Gastrocnemius medialis (tissue), 4 donors: ENCODE results near the gene NR1H2.

ENCODE experiments used
- POLR2A ChIP-seq, 2 donors: fragments of 450-650 bp; IDR thresholded peaks; one replicate each; pipeline ENCODE4 v1.6.1; 2017; ENCODE audit warnings: antibody characterized with exemption in 2 of 2, mild to moderate bottlenecking in 2 of 2, moderate library complexity in 2 of 2
- TF ChIP-seq, protein P1 (sequence below), 5 experiments: fragments of 450-650 bp in 3 of 5; fragments of 200-600 bp in 2 of 5; sonication (generic) in 2 of 5; IDR thresholded peaks in 4 of 5; conservative IDR thresholded peaks in 1 of 5; 1 replicate in 4 of 5; 2 replicates in 1 of 5; pipeline ENCODE4 v1.5.1; 2016 to 2019; ENCODE audit warnings: antibody characterized with exemption in 5 of 5, mild to moderate bottlenecking in 3 of 5, moderate library complexity in 3 of 5

DNA sequence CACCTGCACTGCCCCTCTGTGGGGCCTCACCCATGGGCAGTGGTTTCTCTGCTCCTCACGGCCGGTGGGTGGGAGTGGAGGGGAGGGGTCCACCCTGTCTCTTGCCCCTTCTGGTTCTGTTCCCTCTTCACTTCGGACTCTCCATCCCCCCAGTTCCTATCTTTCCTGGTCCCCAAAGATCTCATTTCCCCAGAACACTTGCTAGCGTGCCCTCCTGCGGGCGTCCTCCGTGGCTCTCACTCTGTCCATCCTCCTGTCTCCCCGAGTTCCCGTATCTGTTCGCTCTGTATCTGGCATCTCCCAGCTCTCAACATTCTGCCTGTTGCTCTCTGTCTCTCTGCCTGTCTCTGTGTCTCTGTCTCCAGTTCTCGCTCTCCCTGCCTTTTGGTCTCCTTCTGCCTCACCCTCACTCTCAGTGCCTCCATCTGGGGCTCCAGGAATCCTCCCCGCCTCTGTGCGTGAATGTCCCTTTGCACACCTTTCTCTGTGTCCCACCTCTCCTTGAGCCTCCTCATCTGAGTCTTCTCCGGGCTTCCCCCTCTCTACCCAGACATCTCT is 42.8 kb downstream of the NR1H2 start:
- TF ChIP-seq, protein P1, sequence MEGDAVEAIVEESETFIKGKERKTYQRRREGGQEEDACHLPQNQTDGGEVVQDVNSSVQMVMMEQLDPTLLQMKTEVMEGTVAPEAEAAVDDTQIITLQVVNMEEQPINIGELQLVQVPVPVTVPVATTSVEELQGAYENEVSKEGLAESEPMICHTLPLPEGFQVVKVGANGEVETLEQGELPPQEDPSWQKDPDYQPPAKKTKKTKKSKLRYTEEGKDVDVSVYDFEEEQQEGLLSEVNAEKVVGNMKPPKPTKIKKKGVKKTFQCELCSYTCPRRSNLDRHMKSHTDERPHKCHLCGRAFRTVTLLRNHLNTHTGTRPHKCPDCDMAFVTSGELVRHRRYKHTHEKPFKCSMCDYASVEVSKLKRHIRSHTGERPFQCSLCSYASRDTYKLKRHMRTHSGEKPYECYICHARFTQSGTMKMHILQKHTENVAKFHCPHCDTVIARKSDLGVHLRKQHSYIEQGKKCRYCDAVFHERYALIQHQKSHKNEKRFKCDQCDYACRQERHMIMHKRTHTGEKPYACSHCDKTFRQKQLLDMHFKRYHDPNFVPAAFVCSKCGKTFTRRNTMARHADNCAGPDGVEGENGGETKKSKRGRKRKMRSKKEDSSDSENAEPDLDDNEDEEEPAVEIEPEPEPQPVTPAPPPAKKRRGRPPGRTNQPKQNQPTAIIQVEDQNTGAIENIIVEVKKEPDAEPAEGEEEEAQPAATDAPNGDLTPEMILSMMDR (IDR thresholded peaks at IDR 0.05 in 4 of 5, conservative IDR thresholded peaks at IDR 0.05 in 1 of 5): no peak
- TF ChIP-seq POLR2A (IDR thresholded peaks at IDR 0.05): no peak
